Measurements from ENCODE around the gene AMER1. TPM values are rescaled to one million over a fixed set of nuclear protein-coding genes. Genes with fewer than 3 reads are reported as not detected.

Gene AMER1
- total RNA-seq, 1 donor from 2014 or later: 6.5 TPM

GRCh38 chrX:64192040-64192439 lies 13.5 kb downstream of the AMER1 start:
- Mint-ChIP-seq H3K4me3 (ENCODE audit: unreplicated experiment) (no peak overlapping the region), H3K27ac (ENCODE audit: unreplicated experiment) (no peak overlapping the region), H3K27me3 (ENCODE audit: low read depth, unreplicated experiment) (no peaks in the 10 kb centered on the region), H3K9me3 (ENCODE audit: unreplicated experiment) (no peaks in the 10 kb centered on the region), H3K36me3 (ENCODE audit: low read depth, unreplicated experiment) (peaks cover 14% of the 10 kb centered on the region), H3K4me1 (ENCODE audit: low read depth, unreplicated experiment) (no peaks in the 10 kb centered on the region)
- no peak overlapping the region for H2AFZ ChIP-seq (ENCODE audit: low read depth, low read length)
- H3K9ac ChIP-seq (ENCODE audit: low read length): no peak overlapping the region
- no peak for DNase-seq (ENCODE audit: low read depth)
- H3K27me3 ChIP-seq (ENCODE audit: insufficient read depth, low read length): no peaks in the 10 kb centered on the region
- no peak overlapping the region for H3K4me3 ChIP-seq (ENCODE audit: insufficient read depth, low read depth, low read length)
- no peaks in the 10 kb centered on the region for H3K9me3 ChIP-seq (ENCODE audit: insufficient read depth, low read depth, low read length)
- no peak overlapping the region for H3K4me2 ChIP-seq (ENCODE audit: low read length)
- H4K20me1 ChIP-seq (ENCODE audit: insufficient read depth, low read length): no peaks in the 10 kb centered on the region
- H3K79me2 ChIP-seq (ENCODE audit: insufficient read depth, low read length): no peaks in the 10 kb centered on the region
- no peaks in the 10 kb centered on the region for H3K36me3 ChIP-seq (ENCODE audit: insufficient read depth, low read length)
- FAIRE-seq: no peak
- H3K4me1 ChIP-seq (ENCODE audit: insufficient read depth, low read length): no peaks in the 10 kb centered on the region
- H3K27ac ChIP-seq (ENCODE audit: low read depth, low read length): no peak overlapping the region
- TF ChIP-seq CTCF (IDR thresholded peaks at IDR 0.05; ENCODE audit: insufficient read depth, low read depth, low read length): no peak
- no peak for TF ChIP-seq EZH2 (IDR thresholded peaks at IDR 0.05; ENCODE audit: insufficient read depth, low read length)

- Histone ChIP-seq H2AFZ (ENCODE audit: low read depth, low read length) (no peak overlapping the region), H3K27me3 (ENCODE audit: insufficient read depth, low read length) (no peaks in the 10 kb centered on the region), H3K4me2 (ENCODE audit: low read length) (no peak overlapping the region), H4K20me1 (ENCODE audit: insufficient read depth, low read length) (no peaks in the 10 kb centered on the region), H3K27ac (ENCODE audit: low read depth, low read length) (no peak overlapping the region), H3K79me2 (ENCODE audit: insufficient read depth, low read length) (no peaks in the 10 kb centered on the region), H3K36me3 (ENCODE audit: insufficient read depth, low read length) (no peaks in the 10 kb centered on the region), H3K4me1 (ENCODE audit: insufficient read depth, low read length) (no peaks in the 10 kb centered on the region), H3K9me3 (ENCODE audit: insufficient read depth, low read depth, low read length) (no peaks in the 10 kb centered on the region), H3K9ac (ENCODE audit: low read length) (no peak overlapping the region), H3K4me3 (ENCODE audit: insufficient read depth, low read depth, low read length) (no peak overlapping the region)
- H3K27ac Mint-ChIP-seq (ENCODE audit: unreplicated experiment): no peak overlapping the region
- peak; percentile 78 for FAIRE-seq
- H3K4me1 Mint-ChIP-seq (ENCODE audit: low read depth, unreplicated experiment): no peaks in the 10 kb centered on the region
- no peaks in the 10 kb centered on the region for H3K27me3 Mint-ChIP-seq (ENCODE audit: low read depth, unreplicated experiment)
- DNase-seq (ENCODE audit: low read depth): no peak
- no peak for TF ChIP-seq CTCF (IDR thresholded peaks at IDR 0.05; ENCODE audit: insufficient read depth, low read depth, low read length)
- TF ChIP-seq EZH2 (IDR thresholded peaks at IDR 0.05; ENCODE audit: insufficient read depth, low read length): no peak
- H3K36me3 Mint-ChIP-seq (ENCODE audit: low read depth, unreplicated experiment): peaks cover 14% of the 10 kb centered on the region
- no peak overlapping the region for H3K4me3 Mint-ChIP-seq (ENCODE audit: unreplicated experiment)
- no peaks in the 10 kb centered on the region for H3K9me3 Mint-ChIP-seq (ENCODE audit: unreplicated experiment)
Measured at GRCh38 chrX:64191281-64192010, 14.1 kb downstream of the AMER1 start.

GRCh38 chrX:64190136-64190740 lies 15.3 kb downstream of the AMER1 start:
- TF ChIP-seq CTCF (IDR thresholded peaks at IDR 0.05; ENCODE audit: insufficient read depth, low read depth, low read length) (no peak), EZH2 (IDR thresholded peaks at IDR 0.05; ENCODE audit: insufficient read depth, low read length) (no peak)
- no peak for DNase-seq (ENCODE audit: low read depth)
- H3K36me3 Mint-ChIP-seq (ENCODE audit: low read depth, unreplicated experiment): peaks cover 14% of the 10 kb centered on the region
- no peaks in the 10 kb centered on the region for H4K20me1 ChIP-seq (ENCODE audit: insufficient read depth, low read length)
- H3K4me2 ChIP-seq (ENCODE audit: low read length): no peak overlapping the region
- no peak overlapping the region for H3K9ac ChIP-seq (ENCODE audit: low read length)
- H3K27ac Mint-ChIP-seq (ENCODE audit: unreplicated experiment): no peak overlapping the region
- no peak overlapping the region for H3K4me3 ChIP-seq (ENCODE audit: insufficient read depth, low read depth, low read length)
- H3K27ac ChIP-seq (ENCODE audit: low read depth, low read length): no peak overlapping the region
- no peaks in the 10 kb centered on the region for H3K4me1 ChIP-seq (ENCODE audit: insufficient read depth, low read length)
- H3K79me2 ChIP-seq (ENCODE audit: insufficient read depth, low read length): no peaks in the 10 kb centered on the region
- no peak for FAIRE-seq
- no peaks in the 10 kb centered on the region for H3K9me3 Mint-ChIP-seq (ENCODE audit: unreplicated experiment)
- H2AFZ ChIP-seq (ENCODE audit: low read depth, low read length): no peak overlapping the region
- H3K9me3 ChIP-seq (ENCODE audit: insufficient read depth, low read depth, low read length): no peaks in the 10 kb centered on the region
- H3K36me3 ChIP-seq (ENCODE audit: insufficient read depth, low read length): no peaks in the 10 kb centered on the region
- H3K4me3 Mint-ChIP-seq (ENCODE audit: unreplicated experiment): no peak overlapping the region
- no peaks in the 10 kb centered on the region for H3K27me3 ChIP-seq (ENCODE audit: insufficient read depth, low read length)
- no peaks in the 10 kb centered on the region for H3K4me1 Mint-ChIP-seq (ENCODE audit: low read depth, unreplicated experiment)
- H3K27me3 Mint-ChIP-seq (ENCODE audit: low read depth, unreplicated experiment): no peaks in the 10 kb centered on the region

Data from astrocyte (in vitro differentiated cells and primary cell).